Renal cortical epithelial cell (primary cell): ENCODE data around the gene NR1H4. TPM values are rescaled to one million over a fixed set of nuclear protein-coding genes. Genes with fewer than 3 reads are reported as not detected.
A peak's percentile ranks its signal among the peaks of the same experiment; 100 is the strongest.

Experiments
- DNase-seq: peaks from one replicate; pipeline ENCODE4 v3.0.0-alpha.2; 2011; ENCODE audit warnings: low read depth
- total RNA-seq: library from RNA; depleted of rRNA; stranded (reverse); fragments of >200 nt; gene quantifications from 2 replicates; pipeline ENCODE4 v1.2.3, GENCODE V29; 2014

NR1H4 gene
- total RNA-seq, 1 donor from 2014 or later, result 60.5 TPM

DNA sequence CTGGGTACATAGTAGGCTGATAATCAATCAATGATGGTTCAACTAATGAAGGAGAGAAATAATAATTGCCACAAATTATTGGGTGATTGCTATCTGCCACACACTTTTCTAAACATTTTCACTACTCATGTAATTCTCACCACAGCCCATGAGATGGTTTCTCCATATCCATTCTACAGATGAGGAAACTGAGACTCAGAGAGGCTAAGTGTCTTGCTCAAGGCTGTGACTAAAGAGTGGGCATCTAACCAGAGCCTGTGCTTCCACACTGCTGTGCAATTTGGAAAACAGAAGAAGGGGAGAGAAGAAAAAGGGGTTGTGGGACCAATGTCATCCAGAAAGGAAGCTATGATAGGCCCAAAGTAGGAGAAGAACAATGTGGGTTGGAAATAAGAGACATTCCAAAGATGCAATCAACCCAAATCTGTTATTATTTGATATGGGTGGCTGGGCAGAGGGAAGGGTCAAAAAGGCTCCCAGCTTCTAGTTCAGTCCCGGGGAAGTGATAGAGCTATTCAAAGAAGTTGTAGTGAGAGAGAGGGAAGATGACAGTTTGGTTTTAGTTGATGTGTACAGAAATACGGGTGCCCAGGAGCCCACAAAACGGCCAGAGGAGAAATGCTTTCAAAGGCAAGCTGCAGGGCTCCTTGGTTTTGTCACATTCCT, 483 bp upstream of the NR1H4 start:
- DNase-seq, result peak; percentile 79

- DNase-seq, result peak; percentile 36
These were observed 951 bp downstream of the NR1H4 start for GRCh38 chr12:100474617-100475016.

- DNase-seq, result no peak
These were observed 2.5 kb downstream of the NR1H4 start for GRCh38 chr12:100476013-100476751.

- no peak for DNase-seq
These were observed 7.4 kb downstream of the NR1H4 start for GRCh38 chr12:100481021-100481420.

GRCh38 chr12:100484183-100484886, 10.7 kb downstream of the NR1H4 start:
- DNase-seq, result no peak

DNA sequence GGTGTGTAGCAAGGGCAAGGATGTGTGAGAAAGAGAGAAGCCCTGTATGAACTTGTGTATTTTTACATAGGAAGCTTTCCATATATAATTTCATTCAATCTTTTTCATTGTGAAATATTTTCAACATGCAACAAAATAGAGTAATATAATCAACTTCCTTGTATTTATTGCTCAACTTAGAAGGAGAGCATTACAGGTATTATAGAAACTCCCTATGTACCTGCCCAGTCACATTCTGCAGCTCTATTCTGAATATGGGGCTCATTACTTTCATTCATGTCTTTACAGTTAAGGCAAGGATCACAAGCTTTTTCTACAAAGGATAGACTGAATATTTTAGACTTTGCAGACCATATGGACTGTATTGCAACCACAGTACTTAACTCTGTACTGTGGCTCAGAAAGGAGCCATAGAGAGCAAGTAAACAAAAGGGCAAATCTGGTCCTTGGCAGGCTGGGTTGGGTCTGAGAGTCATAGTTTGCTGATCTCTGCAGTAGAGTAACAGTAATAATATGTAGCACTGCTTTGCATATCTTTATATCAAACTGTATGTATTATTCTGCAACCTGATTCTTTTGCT, 11.3 kb downstream of the NR1H4 start:
- no peak for DNase-seq

DNA sequence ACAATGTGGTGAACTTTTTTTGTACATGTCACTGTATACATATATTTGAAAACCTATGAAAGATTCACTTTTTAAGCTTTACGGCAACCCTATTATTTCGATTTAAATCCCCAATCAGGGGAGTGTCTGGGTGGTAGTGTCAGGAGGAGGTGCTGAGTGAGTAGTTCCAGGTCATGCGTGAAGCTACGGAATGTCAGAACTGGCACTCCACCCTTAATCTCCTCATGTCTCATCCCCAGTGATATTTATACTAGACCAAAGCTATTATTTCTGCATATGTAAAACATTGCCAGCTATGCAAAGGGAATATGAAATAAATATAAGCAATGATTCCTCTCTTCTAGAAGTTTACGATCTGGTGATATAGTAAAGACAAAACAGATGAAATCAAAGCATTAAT, 12.3 kb downstream of the NR1H4 start:
- DNase-seq, result peak; percentile 51

DNA sequence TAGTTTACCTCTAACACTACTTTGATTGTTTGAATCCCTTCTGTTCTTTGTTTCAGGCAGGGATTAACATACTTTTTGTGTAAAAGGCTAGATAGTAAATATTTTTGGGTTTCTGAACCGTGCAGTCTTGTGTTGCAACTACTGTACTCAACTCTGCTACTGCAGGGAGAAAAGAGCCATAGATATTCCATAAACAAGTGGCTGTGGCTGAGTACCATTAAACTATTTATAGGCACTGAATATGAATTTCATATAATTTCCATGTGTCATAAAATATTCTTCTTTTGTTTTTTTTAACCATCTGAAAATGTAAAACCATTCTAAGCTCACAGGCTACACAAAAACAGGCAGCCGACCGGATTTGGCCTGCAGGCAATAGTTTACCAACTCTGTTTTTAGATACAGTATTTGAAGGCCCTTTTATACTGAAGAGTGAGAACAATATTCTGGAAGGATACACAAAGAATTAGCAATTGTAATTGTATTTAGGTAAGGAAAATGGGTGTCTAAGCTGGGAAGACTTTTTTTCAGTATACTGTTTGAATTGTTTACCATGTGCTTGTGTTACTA, 15.7 kb downstream of the NR1H4 start:
- peak; percentile 42 for DNase-seq

GRCh38 chr12:100490056-100490455, 16.4 kb downstream of the NR1H4 start:
- no peak for DNase-seq

GRCh38 chr12:100491104-100491503, 17.4 kb downstream of the NR1H4 start:
- DNase-seq, result no peak

GRCh38 chr12:100493396-100494012, 19.8 kb downstream of the NR1H4 start:
- peak; percentile 76 for DNase-seq

DNA sequence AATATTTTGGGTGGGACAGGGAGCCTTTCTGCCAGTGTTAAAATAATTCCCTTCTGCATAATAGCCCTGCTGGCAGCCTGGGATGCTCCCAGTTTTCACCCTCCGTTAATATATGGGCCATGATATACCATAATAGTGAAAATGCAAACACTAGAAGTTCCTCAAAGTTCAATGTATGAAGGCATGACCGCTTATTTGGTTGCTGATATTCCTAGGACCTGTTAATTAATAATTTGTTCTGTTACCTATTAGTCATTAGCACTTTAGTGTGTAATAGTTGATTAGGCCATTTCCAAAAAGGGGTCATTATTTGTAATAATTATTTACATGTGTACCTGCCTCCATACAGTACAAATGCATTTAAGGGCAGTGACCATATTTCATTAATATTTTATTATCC, 20.4 kb downstream of the NR1H4 start:
- DNase-seq, result peak; percentile 59

DNA sequence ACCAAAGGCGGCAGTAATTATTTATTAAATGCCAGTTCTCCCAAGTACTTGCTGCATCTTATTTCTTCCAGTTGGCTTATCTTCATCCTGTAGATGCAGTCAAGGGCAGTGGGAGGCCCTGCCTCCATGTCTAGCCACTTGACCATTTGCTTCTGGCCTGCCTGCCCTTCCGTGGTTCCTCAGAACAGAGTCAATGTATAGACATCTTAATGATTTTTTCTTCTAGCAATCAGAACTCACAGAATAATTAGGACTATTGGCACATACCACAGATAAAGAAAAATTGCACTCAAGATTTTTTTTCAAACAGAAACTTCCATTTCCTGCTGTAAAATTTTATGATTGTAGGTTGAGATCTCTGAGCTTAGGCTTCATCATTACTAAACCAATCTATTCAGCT, 20.9 kb downstream of the NR1H4 start:
- no peak for DNase-seq

GRCh38 chr12:100497105-100497795, 23.6 kb downstream of the NR1H4 start:
- peak; percentile 62 for DNase-seq

GRCh38 chr12:100498141-100498540, 24.5 kb downstream of the NR1H4 start:
- no peak for DNase-seq

DNA sequence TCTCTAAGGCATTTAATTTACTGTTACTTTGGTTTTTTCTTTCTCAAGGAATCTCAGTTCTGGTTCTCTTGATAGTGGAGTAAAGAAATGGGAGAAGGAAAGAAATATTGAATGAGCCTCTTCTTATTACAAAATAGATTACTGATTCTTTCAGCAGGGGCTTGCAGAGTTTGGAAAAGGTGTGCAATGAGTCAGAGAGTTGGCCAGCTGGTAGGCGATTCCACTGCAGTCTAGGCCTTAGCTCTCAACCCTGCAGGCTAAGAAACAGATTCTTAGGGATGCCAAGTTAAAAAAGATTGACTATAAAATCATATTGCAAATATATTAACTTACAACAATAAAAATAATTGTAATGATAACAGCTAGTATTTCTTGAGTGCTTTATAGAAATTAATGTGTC, 25.8 kb downstream of the NR1H4 start:
- peak; percentile 68 for DNase-seq

GRCh38 chr12:100502718-100503117, 29.1 kb downstream of the NR1H4 start:
- peak; percentile 88 for DNase-seq

DNA sequence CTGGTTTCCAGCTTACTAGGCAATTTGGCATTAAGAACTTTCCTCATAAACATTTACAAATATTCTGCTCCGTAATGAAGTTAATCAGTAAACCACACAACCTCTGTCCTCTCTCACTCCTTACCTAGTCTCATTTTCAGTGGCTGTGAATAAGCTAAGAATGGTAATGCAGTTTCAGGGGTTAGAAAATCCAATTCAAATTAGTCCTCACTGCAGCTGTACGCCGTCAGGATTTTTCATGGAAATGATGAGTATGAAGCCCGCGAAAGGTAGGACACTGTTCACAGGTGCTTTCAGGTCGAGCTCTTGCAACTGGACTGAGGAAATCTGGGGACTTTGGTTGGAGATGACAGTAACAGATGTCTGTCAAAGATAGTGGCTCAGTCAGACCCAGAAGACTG, 29.6 kb downstream of the NR1H4 start:
- peak; percentile 96 for DNase-seq

- peak; percentile 95 for DNase-seq
These were observed 31.1 kb downstream of the NR1H4 start for GRCh38 chr12:100504804-100505203.

DNA sequence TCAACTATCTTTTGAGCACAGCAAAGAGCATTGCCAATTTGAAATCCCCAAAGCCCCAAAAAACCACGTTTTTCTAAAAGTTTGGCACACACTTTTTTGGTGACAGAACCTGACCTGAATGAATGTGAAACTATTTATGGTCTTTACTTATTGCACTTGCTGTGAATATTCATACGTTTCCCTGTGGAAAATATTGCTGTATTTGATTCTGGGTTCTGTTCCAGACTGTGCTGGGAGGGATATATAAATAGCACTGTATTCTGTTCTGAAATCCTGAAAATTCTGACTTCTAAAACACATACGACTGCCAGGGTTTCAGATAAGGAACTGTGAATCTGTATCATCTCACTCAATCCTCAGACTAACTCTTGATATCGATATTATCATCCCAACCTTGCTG, 35.1 kb downstream of the NR1H4 start:
- no peak for DNase-seq

GRCh38 chr12:100512692-100513091, 39.0 kb downstream of the NR1H4 start:
- no peak for DNase-seq
